Stimulated activated CD4-positive, alpha-beta T cell treated with anti-CD3 and anti-CD28 coated beads, TNF-alpha, amount 100 ng/mL, for 48 hours (primary cell): ENCODE measurements around the gene L3MBTL4.
"Not testable (repeated sequence)": the region's sequence is repeated elsewhere in the genome, so short reads cannot be mapped to it uniquely, and the experiment has no call there.

Experiments
- DNase-seq, 3 donors: peaks; one replicate each; pipeline ENCODE4 v3.0.0-alpha.2; 2020; ENCODE audit warnings: low read depth in 3 of 3

Gene L3MBTL4

DNA sequence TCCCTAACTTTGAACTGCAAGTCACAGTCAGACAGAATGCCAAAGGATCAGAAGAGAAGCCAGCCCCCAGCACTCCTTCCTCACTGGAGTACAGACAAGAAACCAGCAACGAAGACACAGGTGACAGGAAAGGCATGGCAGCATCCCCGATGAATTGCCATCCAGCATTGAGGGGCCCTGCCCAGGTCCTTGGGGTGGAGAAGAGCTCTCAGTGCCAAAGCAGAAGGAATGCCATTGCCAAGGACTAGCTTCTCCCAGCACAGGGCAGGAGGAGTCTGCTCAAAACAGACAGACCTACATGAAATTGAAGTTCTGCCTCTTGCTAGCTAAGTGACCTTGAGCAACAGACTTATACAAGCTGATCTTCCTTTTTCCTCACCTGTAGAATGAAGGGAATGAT, 220.1 kb downstream of the L3MBTL4 start:
- DNase-seq = no peak

DNA sequence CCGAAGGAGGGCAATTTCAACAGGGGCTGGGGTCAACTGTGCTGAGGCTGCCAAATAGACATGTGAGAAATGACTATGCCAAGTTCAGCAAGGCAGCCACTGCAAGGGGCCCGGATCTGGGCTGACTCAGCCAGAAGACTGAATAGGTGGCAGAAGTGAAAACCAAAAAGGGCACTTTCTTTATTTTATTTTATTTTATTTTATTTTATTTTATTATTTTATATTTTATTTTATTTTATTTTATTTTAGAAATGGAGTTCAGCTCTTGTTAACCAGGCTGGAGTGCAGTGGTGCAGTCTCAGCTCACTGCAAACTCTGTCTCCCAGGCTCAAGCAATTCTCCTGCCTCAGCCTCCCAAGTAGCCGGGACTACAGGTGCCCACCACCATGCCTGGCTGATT, 228.9 kb downstream of the L3MBTL4 start:
- DNase-seq = not testable (repeated sequence)

DNA sequence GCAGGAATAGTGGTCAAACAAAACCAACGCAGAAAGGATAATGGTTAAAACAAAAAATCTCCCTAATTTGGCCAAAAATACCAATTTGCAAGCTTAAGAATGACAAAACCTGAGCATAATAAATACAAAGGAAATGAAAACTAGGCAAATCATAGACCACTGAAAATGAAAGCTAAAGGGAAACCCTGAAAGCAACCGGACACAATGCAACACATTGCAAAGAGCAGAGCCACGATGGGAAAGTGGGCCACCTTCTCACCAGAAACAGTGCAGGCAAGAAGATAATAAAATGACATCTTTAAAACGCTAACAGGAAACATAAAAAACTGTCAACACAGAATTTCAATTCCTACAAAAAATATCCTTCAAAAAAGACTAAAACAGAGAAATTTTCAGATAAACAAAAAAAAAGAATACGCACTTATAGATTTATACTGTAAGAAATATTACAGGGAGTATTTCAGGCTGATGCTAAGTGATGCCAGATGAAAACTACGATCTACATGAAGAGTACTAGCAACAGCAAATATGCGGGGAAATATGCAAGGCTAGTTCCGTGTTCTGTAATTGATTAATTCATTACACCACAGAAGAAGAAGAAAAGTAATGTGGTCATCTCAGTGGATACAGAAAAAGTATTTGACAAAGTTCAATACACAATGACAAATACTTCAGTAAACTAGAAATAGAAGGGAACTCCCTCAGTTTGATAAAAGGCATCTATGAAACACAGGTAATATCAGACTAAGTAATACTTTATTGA, 239.5 kb downstream of the L3MBTL4 start:
- DNase-seq = no peak

DNA sequence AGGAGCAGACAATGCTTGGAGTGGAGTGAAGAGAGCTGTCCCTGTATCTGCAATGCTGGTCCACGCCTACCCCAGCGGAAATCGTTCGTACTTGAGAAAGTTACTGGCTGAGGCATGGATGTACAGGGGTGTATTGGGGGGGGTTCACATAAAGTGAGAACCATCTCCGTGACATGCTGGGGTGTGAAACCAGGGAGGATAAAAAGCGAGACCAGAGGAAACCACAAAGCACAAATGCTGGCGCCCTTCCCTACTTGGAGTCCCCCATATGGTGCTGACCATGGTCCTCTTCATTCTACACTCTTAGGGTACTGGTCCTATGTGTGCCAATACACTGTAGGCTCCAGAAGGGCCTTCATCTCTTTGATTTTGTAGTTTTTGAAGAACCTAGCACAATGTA, 244.1 kb downstream of the L3MBTL4 start:
- DNase-seq = no peak

DNA sequence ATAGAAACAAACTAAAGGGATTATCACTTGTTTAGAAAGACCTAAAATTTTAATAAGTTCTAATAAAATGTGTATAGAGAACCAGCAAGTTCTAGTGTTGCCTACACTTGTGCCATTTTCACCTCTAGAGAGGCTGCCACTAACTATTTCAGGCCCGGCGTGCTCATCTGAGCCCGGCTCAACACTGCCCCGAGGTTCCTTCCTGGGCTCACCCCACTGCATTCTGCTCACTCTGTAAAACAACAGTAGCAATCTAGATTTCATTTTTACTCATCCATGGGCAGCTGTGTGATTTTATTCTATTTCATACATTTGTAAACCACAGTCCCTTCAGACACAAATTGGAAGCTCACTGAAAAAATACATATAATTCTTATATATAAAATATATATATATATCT, 253.2 kb downstream of the L3MBTL4 start:
- no peak for DNase-seq

DNA sequence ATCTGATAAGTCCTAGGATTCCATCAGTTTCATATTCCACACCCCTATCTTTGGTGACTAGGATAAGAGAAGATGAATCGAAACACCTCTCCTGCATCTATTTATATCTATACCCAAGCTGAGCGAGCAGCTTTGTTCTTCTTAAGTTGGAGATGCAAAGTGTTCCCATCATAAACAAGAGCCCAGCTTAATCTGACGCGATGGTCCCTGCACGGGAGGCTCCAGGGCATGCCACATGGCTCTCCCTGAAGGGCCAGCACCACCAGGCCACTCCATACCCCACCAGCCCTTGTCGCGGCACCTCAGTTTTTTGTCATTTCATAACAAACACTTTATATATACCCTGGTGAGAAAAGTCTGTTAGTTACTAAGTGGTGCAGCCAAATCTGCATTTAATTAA, 255.3 kb downstream of the L3MBTL4 start:
- no peak for DNase-seq

DNA sequence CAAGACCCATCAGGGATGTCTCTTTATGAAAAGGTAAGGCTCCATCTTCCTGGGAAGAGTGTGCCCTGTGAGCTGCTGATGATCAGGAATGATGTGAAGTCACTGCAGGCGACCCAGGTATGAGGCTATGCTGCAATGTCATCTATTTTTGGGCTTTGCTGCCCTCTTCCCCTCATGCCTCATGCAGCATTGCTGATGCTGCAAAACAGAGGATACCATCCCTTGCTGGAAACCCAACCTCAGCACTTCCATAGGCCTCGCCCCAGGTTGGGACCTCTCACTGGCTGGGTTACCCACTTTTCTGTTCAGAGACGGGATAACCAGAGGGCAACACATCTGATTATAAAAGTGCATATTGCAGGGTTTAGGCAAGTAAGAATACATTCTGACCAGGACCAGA, 255.8 kb downstream of the L3MBTL4 start:
- DNase-seq = no peak

DNA sequence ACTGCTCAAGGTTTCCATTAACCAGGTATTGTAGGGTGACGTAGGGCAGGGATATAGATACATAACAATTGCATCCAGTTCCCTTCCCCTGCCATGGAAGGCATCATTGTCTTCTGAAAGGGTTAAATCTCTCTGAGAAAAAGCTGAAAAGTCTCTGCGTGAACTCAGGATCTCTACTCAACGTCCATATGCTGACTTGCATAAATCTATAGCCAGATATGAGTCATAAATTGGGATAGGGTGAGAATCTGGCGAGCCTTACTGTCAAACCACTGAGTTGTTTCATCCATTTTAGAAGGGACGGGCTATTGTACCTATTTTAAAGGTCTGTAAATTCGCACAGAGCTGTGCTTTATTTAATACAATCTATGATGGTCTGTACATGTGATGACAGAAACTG, 258.3 kb downstream of the L3MBTL4 start:
- no peak for DNase-seq

DNA sequence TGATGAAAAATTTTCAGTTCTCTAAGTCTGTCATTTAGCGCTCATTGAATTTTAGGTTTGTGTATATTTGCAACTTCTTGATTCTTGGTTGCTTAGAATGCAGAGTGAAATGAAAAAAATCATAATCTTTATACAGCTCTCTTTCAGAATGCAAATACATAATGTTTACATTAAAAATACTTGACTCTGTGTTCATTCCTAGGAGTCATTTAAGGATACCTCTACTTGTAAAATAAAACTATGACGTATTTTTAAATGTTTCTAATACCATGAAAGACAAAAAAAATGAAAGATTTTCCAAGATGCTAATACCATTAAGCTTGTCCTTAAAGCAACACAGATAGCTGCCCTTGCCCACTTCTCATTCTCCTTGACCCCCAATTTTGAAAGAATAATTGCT, 259.0 kb downstream of the L3MBTL4 start:
- no peak for DNase-seq

DNA sequence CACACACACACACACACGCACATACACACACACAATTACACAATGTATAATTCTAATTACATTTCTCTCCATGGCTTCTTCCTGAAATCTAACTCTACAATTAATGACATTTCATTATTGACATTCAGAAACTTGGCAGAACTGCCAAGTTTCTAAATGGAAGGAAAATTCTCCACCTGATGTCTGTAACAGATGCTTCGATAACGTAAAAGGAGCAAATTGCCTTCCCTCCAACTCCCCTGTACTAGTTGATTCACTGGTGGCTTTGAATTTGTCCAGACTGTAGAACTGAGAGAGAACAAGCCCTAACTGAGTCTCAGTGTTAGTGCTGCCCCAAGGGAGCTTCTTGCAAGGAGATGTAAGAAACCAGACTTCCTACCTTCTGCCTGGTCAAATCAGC, 264.3 kb downstream of the L3MBTL4 start:
- no peak for DNase-seq

DNA sequence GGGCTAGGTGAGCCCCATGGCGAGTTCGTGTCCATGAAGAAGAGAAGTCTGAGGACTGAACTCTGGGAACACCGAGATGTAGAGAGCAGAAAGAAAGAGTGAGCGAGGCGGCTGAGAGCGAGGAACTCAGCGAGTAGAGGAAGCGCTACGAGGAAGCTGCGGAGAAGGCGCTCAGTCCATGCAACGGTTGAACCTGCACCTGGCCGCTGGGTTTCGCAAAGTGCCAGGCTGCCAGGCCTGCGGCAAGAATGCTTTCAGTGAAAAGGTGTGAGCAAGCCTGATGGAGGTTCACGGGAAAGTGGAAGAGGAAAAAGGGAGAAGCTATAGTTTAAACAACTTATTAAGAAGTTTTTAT, 268.4 kb downstream of the L3MBTL4 start:
- DNase-seq = no peak

DNA sequence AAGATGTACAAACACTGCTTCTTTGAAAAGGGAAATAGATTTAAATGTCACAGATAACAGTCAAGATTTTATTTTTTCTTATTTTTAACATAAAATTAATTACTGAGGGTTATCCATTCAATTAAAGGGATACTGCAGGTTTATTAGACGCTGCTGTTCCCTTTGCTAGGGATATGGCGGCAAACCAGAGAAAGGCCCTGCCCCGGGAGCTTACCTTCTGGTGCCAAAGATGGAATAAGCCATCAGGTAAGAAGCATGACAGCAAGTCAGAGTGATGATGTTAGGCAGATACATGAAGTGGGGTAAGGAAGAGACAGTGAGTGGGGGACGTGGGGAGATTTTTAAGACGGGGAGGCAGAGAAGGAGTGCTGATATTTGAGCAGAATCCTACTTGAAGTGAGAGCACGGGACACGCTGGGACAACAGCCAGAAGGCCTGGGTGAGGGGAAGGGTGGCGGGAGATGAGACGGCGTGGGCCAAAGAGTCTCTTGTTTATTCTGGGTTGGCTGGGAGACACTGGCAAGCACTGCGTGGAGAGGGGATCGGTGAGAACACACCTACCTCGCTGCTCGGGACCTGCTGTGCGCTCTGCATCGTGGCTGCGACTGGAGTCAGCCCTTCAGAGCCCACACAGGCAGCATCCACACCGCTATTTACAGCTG, 268.9 kb downstream of the L3MBTL4 start:
- DNase-seq = no peak

DNA sequence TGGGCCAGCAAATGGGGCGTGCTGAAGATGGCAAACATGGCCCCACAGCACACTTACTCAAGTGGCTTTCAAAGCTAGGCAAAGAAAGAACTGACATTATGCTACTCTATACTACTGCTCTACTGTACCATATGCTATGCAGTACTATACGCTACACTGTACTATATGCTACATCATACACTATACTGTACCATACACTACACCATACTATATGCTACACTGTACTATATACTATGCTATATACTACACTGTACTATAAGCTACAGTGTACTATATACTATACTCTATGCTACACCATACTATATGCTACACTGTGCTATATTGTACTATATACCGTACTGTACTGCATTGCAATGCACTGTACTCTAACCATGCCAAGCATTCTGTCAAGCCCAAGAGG, 275.7 kb downstream of the L3MBTL4 start:
- no peak for DNase-seq

DNA sequence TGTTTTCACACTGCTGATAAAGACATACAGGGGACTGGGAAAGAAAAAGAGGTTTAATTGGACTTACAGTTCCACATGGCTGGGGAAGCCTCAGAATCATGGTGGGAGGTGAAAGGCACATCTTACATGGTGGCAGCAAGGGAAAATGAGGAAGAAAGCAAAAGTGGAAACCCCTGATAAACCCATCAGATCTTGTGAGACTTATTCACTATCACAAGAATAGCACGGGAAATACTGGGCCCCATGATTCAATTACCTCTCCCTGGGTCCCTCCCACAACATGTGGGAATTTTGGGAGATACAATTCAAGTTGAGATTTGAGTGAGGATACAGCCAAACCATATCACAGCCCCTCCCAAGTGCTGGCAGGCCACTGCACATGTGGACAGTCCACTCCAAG, 278.8 kb downstream of the L3MBTL4 start:
- DNase-seq = not testable (repeated sequence)

DNA sequence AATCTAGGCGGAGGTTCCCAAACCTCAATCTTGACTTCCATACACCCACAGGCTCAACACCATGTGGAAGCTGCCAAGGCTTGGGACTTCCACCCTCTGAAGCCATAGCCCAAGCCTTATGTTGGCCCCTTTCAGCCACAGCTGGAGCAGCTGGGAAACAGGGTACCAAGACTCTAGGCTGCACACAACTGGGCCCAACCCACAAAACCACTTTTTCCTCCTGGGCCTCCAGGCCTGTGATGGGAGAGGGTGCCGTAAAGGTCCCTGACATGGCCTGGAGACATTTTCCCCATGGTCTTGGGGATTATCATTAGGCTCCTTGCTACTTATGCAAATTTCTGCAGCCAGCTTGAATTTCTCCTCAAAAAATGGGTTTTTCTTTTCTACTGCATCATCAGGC, 279.7 kb downstream of the L3MBTL4 start:
- not testable (repeated sequence) for DNase-seq

DNA sequence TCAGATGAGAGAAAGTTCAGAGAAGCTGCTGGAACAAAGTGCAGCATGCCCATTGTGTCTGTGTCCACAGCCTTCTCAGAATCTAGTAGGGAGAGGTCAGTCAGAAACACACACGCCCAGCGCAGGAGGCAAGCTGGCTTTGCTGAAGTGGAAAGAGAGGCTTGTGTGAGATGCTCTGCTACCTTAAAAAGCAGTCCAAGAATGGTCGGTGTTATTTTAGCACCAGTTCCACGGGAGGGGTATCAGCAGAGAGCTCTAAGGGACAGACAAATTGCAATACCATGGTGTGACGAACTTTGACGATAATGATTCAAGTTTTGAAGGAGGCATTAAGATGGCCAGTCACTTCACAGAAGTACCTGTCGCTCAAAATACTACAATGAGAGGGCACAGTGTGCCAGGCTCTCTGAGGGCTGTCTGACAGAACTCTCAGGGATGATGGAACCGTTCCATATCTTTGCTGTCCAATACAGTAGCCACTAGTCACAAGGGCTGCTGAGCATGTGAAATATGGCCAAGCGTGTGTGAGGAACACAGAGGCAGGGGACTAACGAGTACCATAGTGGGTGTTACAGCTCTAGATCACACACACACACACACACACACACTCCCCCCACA, 281.9 kb downstream of the L3MBTL4 start:
- DNase-seq = no peak

DNA sequence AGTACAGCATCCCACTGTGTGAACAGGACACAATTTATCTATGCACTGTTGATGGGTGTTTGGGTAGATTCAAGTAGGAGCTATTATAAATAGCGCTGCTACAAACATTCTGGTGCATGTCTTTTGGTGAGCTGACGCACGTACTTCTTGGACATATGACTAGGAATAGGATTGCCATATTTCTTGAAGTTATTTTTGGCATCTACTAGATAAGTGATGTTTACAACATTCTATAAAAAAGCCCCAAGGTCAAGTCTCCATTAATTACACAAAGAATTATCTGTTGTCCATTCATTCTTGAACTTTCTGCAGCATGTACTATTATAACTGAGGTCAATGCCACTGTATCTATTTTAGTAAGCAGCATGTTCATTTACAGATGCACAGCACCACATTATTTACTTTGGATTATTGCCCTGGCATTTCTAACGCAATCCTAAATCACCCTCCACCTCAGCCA, 293.9 kb downstream of the L3MBTL4 start:
- DNase-seq = no peak

DNA sequence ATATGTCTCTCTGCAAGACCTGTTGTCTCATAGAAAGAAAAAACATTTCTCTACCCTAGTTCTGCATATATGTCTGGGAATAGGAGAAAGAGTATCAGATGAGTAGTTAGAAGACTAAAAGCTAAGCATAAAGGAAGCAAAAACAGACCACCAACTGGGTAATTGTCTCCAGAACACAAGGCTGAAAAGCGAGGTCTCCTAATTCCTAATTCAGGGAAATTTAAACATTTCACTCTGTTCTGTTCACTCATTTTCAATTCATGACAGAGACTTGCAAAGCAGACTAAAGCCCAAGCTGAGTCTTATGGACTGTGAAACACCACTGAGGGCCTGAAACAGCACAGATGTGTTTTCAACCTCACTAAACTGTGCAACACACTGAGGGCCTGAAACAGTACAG, 294.9 kb downstream of the L3MBTL4 start:
- no peak for DNase-seq

DNA sequence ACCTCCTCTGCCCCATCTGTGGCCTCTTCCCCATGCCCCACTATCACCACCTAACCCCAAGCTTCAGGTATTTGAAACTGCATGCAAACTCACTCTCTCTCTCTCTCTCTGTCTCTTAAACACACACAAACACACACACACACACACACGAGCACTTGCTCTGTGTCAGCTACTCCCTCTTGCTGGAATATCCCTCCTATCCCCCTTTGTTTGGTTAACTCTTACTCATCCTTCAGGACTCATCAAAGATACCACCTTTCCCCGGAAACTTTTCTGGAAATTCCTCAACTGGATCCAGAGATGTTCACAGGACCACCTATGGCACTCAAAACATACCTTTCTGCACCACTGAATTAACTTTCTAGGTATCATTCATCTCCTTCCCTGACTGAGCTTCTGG, 296.6 kb downstream of the L3MBTL4 start:
- no peak for DNase-seq

DNA sequence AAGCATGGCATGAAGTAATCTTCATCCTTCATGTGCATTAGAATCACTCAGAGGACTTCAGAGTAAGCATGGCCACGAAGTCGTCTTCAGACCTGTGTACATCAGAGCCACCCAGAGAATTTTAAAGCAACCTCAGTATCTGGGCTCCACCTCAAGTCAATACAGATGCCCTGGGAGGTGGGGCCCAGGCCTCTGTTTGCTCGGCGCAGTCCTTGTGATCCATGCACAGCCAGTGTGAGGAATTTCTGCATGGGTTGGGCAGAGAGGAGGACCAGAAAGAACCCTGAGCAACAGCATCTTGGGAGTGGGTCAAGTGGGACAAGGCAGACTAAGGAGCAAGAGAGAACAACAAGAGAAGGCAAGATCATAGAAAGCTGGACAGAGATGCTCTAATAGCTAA, 299.0 kb downstream of the L3MBTL4 start:
- no peak for DNase-seq

DNA sequence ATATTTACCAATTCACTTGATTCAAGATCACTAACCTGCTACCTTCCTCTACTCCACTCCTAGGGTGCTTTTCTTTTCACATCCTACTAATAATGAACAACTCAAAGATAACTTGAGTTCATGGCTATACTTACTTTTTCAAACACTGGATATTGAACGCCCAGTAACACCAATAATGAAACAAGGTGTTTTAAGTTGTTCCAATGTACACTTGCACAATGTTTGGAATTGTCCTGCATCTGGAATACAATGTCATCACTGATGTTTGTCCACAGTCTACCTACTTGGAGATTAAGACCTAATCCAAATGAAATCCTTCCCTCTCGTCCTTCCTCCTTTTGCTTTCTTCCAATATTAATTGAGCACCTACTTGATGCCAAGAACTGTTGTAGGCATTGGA, 301.1 kb downstream of the L3MBTL4 start:
- no peak for DNase-seq

DNA sequence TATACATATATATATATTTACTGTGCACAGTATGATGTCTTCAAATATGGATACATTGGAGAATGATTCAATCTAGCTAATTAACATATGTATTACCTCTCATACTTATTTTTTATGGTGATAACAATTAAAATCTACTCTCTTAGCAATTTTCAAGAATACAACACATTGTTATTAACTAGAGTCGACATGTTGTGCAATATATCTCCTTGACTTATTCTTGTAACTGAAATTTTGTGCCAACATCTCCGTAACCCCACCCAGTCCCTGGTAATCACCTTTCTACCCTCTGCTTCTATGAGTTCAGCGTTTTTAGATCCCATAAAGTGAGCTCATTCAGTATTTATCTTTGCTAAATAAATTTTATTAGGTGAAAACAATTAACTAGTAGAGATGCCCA, 303.0 kb downstream of the L3MBTL4 start:
- no peak for DNase-seq

DNA sequence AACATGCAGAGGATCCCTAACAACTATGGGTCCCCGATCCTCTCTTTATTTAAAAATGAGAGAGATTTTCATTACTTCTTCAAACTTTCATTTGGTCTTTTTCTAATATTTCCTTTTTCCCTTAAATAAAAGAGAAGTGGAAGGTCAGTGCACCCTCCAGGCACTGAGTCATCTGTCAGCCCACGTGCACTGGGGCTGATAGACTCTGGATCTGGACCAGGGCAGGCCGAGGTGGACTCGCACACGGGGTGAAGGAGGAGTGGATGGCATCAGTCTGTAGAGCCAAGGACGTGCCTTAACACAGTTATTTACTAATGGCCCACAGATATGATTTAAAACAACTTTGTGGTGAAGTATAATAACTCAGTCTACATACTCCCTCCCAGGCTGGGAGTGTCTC, 305.0 kb downstream of the L3MBTL4 start:
- no peak for DNase-seq
